ENCODE measurements around the gene MICU1. TPM values are rescaled to one million over a fixed set of nuclear protein-coding genes. Genes with fewer than 3 reads are reported as not detected.

Gene MICU1
- total RNA-seq, 1 donor from 2014 or later: 28.7 TPM

DNA sequence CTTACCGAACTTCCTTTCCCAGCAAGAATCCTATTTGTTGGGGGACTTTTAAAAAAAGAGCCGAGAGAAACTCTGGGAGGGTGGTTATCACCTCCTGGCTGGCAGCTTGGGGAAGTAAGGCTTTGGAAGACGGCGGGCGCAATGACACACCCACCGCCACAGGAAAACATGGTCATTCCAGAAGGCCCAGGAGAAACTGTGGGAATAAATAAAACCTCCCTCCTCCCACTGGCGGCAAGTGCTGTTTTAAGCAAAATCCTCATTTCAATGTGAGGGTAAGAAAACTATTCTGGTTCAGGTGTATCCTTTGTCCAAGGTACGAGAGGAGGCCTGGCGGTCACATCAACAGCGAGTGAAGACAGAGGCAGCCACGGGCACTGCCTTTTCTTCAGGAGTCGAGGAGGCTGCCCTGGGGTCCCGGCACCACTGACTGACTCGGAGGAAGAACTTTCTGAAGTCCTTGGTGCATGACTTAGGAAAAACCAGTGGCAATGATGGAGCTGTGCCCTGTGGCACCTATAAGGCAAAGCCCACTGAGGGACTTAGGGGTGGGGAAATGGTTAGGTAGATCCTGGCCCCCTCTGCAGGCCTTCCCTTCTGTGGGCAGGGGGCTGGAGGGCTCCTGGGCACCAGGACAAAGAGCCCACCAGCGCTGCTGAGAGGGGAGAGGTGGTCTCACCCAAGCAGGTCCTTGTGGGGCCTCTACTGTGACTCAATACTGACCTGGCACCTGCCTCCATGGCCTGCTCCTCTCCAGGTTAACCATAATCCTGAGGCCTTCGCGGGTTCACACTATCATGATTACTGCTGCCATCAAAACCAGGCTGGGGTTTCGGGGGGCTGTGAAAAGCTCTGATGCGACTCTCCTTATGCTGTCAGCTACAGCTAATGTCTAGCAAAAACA is 292.5 kb downstream of the MICU1 start:
- H3K27me3 ChIP-seq (ENCODE audit: insufficient read depth, low read length): no peaks in the 10 kb centered on the region
- H3K36me3 ChIP-seq (ENCODE audit: insufficient read depth, low read length): peaks cover 20% of the 10 kb centered on the region
- Mint-ChIP-seq H3K4me1 (ENCODE audit: low read depth, unreplicated experiment) (peaks cover 36% of the 10 kb centered on the region), H3K9me3 (ENCODE audit: unreplicated experiment) (no peaks in the 10 kb centered on the region), H3K4me3 (ENCODE audit: unreplicated experiment) (peak overlapping the region; percentile 40), H3K27me3 (ENCODE audit: low read depth, unreplicated experiment) (no peaks in the 10 kb centered on the region), H3K27ac (ENCODE audit: unreplicated experiment) (peak overlapping the region; percentile 58), H3K36me3 (ENCODE audit: low read depth, unreplicated experiment) (peaks cover 5% of the 10 kb centered on the region)
- no peak overlapping the region for H3K27ac ChIP-seq (ENCODE audit: low read depth, low read length)
- H3K9ac ChIP-seq (ENCODE audit: low read length): no peak overlapping the region
- FAIRE-seq (no peak), DNase-seq (ENCODE audit: low read depth) (no peak)
- H3K79me2 ChIP-seq (ENCODE audit: insufficient read depth, low read length): no peaks in the 10 kb centered on the region
- no peak overlapping the region for H3K4me3 ChIP-seq (ENCODE audit: insufficient read depth, low read depth, low read length)
- H3K4me1 ChIP-seq (ENCODE audit: insufficient read depth, low read length): peaks cover 55% of the 10 kb centered on the region
- H2AFZ ChIP-seq (ENCODE audit: low read depth, low read length): no peak overlapping the region
- H4K20me1 ChIP-seq (ENCODE audit: insufficient read depth, low read length): peaks cover 10% of the 10 kb centered on the region
- H3K9me3 ChIP-seq (ENCODE audit: insufficient read depth, low read depth, low read length): no peaks in the 10 kb centered on the region
- TF ChIP-seq, protein P1, sequence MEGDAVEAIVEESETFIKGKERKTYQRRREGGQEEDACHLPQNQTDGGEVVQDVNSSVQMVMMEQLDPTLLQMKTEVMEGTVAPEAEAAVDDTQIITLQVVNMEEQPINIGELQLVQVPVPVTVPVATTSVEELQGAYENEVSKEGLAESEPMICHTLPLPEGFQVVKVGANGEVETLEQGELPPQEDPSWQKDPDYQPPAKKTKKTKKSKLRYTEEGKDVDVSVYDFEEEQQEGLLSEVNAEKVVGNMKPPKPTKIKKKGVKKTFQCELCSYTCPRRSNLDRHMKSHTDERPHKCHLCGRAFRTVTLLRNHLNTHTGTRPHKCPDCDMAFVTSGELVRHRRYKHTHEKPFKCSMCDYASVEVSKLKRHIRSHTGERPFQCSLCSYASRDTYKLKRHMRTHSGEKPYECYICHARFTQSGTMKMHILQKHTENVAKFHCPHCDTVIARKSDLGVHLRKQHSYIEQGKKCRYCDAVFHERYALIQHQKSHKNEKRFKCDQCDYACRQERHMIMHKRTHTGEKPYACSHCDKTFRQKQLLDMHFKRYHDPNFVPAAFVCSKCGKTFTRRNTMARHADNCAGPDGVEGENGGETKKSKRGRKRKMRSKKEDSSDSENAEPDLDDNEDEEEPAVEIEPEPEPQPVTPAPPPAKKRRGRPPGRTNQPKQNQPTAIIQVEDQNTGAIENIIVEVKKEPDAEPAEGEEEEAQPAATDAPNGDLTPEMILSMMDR (IDR thresholded peaks at IDR 0.05; ENCODE audit: insufficient read depth, low read depth, low read length): no peak
- no peak for TF ChIP-seq EZH2 (IDR thresholded peaks at IDR 0.05; ENCODE audit: insufficient read depth, low read length)
- H3K4me2 ChIP-seq (ENCODE audit: low read length): no peak overlapping the region

DNA sequence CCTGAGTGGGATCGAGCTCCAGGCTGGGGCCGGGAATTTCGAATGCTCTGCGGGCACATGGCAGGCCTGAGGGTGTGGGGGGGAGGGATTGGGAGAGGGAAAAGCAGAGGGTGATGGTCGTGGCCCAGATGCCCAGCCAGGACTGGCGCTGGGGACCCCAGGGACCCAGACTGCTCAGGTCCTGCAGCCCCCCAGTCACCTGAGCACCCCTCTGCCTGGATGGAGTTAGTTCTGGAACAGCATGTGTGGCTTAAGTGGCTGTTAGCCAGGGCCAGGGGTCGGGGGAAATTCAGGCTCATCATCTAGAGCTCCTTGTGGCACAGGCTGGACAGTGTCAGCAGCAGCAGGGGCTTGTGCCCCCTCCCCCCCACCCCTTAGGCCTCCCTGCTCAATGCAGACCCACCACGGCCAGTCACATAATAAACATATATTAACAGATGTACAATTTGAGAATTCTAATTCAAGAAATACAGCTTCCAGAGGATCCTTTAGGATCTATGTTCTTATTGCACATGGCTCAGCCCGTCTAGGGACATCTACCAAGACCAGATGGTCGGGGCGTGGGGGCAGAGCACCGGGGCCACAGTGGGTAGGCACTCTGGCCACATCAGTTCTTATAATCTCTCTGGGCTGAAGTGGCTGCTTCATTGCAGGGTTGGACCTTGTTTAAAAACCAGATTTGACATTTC is 293.3 kb downstream of the MICU1 start:
- H3K9me3 Mint-ChIP-seq (ENCODE audit: unreplicated experiment): no peaks in the 10 kb centered on the region

GRCh38 chr10:72331575-72332422 is 294.1 kb downstream of the MICU1 start:
- peak overlapping the region; percentile 81 for H3K27ac Mint-ChIP-seq (ENCODE audit: unreplicated experiment)
- FAIRE-seq: no peak
- DNase-seq (ENCODE audit: low read depth): peak; percentile 78
- TF ChIP-seq, protein P1 (IDR thresholded peaks at IDR 0.05; ENCODE audit: insufficient read depth, low read depth, low read length): no peak
- no peak for TF ChIP-seq EZH2 (IDR thresholded peaks at IDR 0.05; ENCODE audit: insufficient read depth, low read length)
- H3K27me3 ChIP-seq (ENCODE audit: insufficient read depth, low read length): no peaks in the 10 kb centered on the region
- no peaks in the 10 kb centered on the region for H3K9me3 ChIP-seq (ENCODE audit: insufficient read depth, low read depth, low read length)
- H2AFZ ChIP-seq (ENCODE audit: low read depth, low read length): no peak overlapping the region
- no peaks in the 10 kb centered on the region for H3K27me3 Mint-ChIP-seq (ENCODE audit: low read depth, unreplicated experiment)
- H3K4me1 Mint-ChIP-seq (ENCODE audit: low read depth, unreplicated experiment): peaks cover 37% of the 10 kb centered on the region
- no peaks in the 10 kb centered on the region for H3K9me3 Mint-ChIP-seq (ENCODE audit: unreplicated experiment)
- H3K4me1 ChIP-seq (ENCODE audit: insufficient read depth, low read length): peaks cover 52% of the 10 kb centered on the region
- peak overlapping the region; percentile 62 for H3K4me3 Mint-ChIP-seq (ENCODE audit: unreplicated experiment)
- H4K20me1 ChIP-seq (ENCODE audit: insufficient read depth, low read length): peaks cover 2% of the 10 kb centered on the region
- peaks cover 14% of the 10 kb centered on the region for H3K36me3 ChIP-seq (ENCODE audit: insufficient read depth, low read length)
- peaks cover 5% of the 10 kb centered on the region for H3K36me3 Mint-ChIP-seq (ENCODE audit: low read depth, unreplicated experiment)
- H3K79me2 ChIP-seq (ENCODE audit: insufficient read depth, low read length): no peaks in the 10 kb centered on the region
- H3K9ac ChIP-seq (ENCODE audit: low read length): peak overlapping the region; percentile 43
- no peak overlapping the region for H3K4me3 ChIP-seq (ENCODE audit: insufficient read depth, low read depth, low read length)
- peak overlapping the region; percentile 34 for H3K27ac ChIP-seq (ENCODE audit: low read depth, low read length)
- H3K4me2 ChIP-seq (ENCODE audit: low read length): peak overlapping the region; percentile 59

More for the DNA sequence above, 293.3 kb downstream of the MICU1 start:
- peak overlapping the region; percentile 40 for H3K4me3 Mint-ChIP-seq (ENCODE audit: unreplicated experiment)
- peaks cover 5% of the 10 kb centered on the region for H3K36me3 Mint-ChIP-seq (ENCODE audit: low read depth, unreplicated experiment)
- H3K4me2 ChIP-seq (ENCODE audit: low read length): no peak overlapping the region
- H3K9ac ChIP-seq (ENCODE audit: low read length): no peak overlapping the region
- H3K4me1 Mint-ChIP-seq (ENCODE audit: low read depth, unreplicated experiment): peaks cover 36% of the 10 kb centered on the region
- H3K4me3 ChIP-seq (ENCODE audit: insufficient read depth, low read depth, low read length): no peak overlapping the region
- no peak for TF ChIP-seq EZH2 (IDR thresholded peaks at IDR 0.05; ENCODE audit: insufficient read depth, low read length)
- no peaks in the 10 kb centered on the region for H3K27me3 ChIP-seq (ENCODE audit: insufficient read depth, low read length)
- no peaks in the 10 kb centered on the region for H3K79me2 ChIP-seq (ENCODE audit: insufficient read depth, low read length)
- H3K27me3 Mint-ChIP-seq (ENCODE audit: low read depth, unreplicated experiment): no peaks in the 10 kb centered on the region
- FAIRE-seq (no peak), DNase-seq (ENCODE audit: low read depth) (no peak)
- peak overlapping the region; percentile 34 for H3K27ac ChIP-seq (ENCODE audit: low read depth, low read length)
- no peak overlapping the region for H2AFZ ChIP-seq (ENCODE audit: low read depth, low read length)
- peak overlapping the region; percentile 58 for H3K27ac Mint-ChIP-seq (ENCODE audit: unreplicated experiment)
- peaks cover 55% of the 10 kb centered on the region for H3K4me1 ChIP-seq (ENCODE audit: insufficient read depth, low read length)
- peaks cover 14% of the 10 kb centered on the region for H3K36me3 ChIP-seq (ENCODE audit: insufficient read depth, low read length)
- H4K20me1 ChIP-seq (ENCODE audit: insufficient read depth, low read length): peaks cover 6% of the 10 kb centered on the region
- H3K9me3 ChIP-seq (ENCODE audit: insufficient read depth, low read depth, low read length): no peaks in the 10 kb centered on the region

Data from astrocyte (in vitro differentiated cells and primary cell).